Naive thymus-derived CD8-positive, alpha-beta T cell (primary cell): ENCODE results near the gene TREM1. TPM values are rescaled to one million over a fixed set of nuclear protein-coding genes. Genes with fewer than 3 reads are reported as not detected.
A peak's percentile ranks its signal among the peaks of the same experiment; 100 is the strongest.

Experiments
- ATAC-seq, 2 donors: fragments of 150-1000 bp; cut with Tn5 transposase in 1 of 2; sonication (Bioruptor Pico), chemical (Tn5 transposase) in 1 of 2; 1 replicate in 1 of 2; 2 replicates in 1 of 2; pipeline ENCODE4 v1.10.0; 2021; ENCODE audit warnings: mild to moderate bottlenecking in 2 of 2, moderate library complexity in 2 of 2
- POLR2A ChIA-PET: fragments of 350-600 bp; sonication (Branson Sonifier 250); formaldehyde crosslinking; loops from one replicate; lab custom pipeline; 2021; ENCODE audit warnings: antibody characterized with exemption; lab: Charles Lee
- DNase-seq, 10 donors: peaks; one replicate each; pipeline versions ENCODE4 v3.0.0 to v3.0.0-alpha.2; 2020 to 2022
- H3K27ac Mint-ChIP-seq, 10 donors: one replicate each; pipeline ENCODE4 v1.8.0; 2020 to 2022; ENCODE audit warnings: mild to moderate bottlenecking in 10 of 10, mixed read lengths in 10 of 10, moderate library complexity in 4 of 10, inconsistent platforms in 1 of 10
- H3K27me3 Mint-ChIP-seq, 5 donors: one replicate each; pipeline ENCODE4 v1.8.0; 2021 to 2022; ENCODE audit warnings: mixed read lengths in 5 of 5
- H3K36me3 Mint-ChIP-seq, 3 donors: one replicate each; pipeline ENCODE4 v1.8.0; 2020 to 2022; ENCODE audit warnings: mixed read lengths in 3 of 3, mild to moderate bottlenecking in 2 of 3, inconsistent platforms in 1 of 3
- H3K4me1 Mint-ChIP-seq, 4 donors: one replicate each; pipeline ENCODE4 v1.8.0; 2021 to 2022; ENCODE audit warnings: mixed read lengths in 4 of 4
- H3K4me3 Mint-ChIP-seq, 10 donors: one replicate each; pipeline ENCODE4 v1.8.0; 2020 to 2022; ENCODE audit warnings: mild to moderate bottlenecking in 10 of 10, mixed read lengths in 10 of 10, moderate library complexity in 6 of 10, inconsistent platforms in 1 of 10
- H3K9me3 Mint-ChIP-seq, 9 donors: one replicate each; pipeline ENCODE4 v1.8.0; 2020 to 2022; ENCODE audit warnings: mixed read lengths in 9 of 9, mild to moderate bottlenecking in 3 of 9, inconsistent platforms in 1 of 9, moderate library complexity in 1 of 9
- polyA plus RNA-seq, 3 donors: library from polyadenylated mRNA; unstranded; fragments of 300-500 nt; fragmentation: Illumina TruSeq; gene quantifications; one replicate each; pipeline ENCODE4 v1.2.3, GENCODE V29; 2021
- total RNA-seq, 8 experiments: library from RNA in 2 of 8; stranded (reverse) in 2 of 8; gene quantifications; one replicate each; pipeline ENCODE4 v1.2.3 and lab custom pipeline; 2021 to 2026

Gene TREM1
- total and polyA plus RNA-seq, 5 experiments from 2014 or later = 0.36 TPM; not detected in 4

DNA sequence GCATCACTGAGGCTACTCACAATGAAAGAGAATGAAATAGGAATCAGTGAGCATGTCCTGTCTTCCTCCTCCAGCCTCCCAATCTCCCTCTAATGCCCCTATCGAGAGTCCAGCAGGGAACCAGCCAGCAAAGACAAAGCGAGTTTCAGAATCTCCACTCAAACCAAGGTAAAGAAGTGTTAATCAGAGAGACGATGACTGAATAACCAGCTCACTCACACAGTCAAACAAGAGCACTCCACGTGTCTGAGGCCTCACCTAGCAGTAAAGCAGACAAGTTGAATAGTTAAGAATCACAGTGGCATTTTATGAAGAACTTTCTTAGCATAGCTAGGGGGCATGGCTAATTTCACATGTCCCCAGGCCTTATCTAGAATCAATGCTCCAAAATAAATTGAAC, 3.3 kb upstream of the TREM1 start:
- no peak for ATAC-seq
- POLR2A ChIA-PET = interaction anchor here (0.6 kb wide), 1 partner anchor 31 kb away, joined by 3 read pairs; no protein-coding TSS in a partner anchor
- peaks cover 5 to 15% (median 9%) of the 10 kb centered on the region in 4 donors for H3K4me1 Mint-ChIP-seq
- peaks cover 0 to 11% (median 3%) of the 10 kb centered on the region in 5 donors for H3K27me3 Mint-ChIP-seq
- DNase-seq = no peak
- no peaks in the 10 kb centered on the region for H3K9me3 Mint-ChIP-seq
- H3K4me3 Mint-ChIP-seq = no peak overlapping the region
- no peak overlapping the region for H3K27ac Mint-ChIP-seq
- H3K36me3 Mint-ChIP-seq = no peaks in the 10 kb centered on the region

DNA sequence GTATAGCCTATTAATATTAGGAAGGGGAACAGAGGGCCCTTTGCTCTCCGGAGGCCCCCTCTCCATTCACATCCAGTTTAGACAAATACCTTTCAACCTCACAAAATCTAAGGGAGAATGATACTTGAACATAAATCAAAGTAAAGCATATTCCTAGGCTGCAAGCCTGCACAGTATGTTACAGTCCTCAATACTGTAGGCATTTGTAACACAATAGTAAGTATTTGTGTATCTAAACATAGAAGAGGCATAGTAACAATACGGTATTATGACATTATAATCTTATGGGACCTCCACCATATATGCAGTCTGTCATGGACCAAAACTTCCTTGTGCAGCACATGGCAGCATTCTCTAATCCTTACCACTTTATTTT, 2.3 kb upstream of the TREM1 start:
- Mint-ChIP-seq H3K27ac (no peak overlapping the region), H3K9me3 (no peaks in the 10 kb centered on the region)

DNA sequence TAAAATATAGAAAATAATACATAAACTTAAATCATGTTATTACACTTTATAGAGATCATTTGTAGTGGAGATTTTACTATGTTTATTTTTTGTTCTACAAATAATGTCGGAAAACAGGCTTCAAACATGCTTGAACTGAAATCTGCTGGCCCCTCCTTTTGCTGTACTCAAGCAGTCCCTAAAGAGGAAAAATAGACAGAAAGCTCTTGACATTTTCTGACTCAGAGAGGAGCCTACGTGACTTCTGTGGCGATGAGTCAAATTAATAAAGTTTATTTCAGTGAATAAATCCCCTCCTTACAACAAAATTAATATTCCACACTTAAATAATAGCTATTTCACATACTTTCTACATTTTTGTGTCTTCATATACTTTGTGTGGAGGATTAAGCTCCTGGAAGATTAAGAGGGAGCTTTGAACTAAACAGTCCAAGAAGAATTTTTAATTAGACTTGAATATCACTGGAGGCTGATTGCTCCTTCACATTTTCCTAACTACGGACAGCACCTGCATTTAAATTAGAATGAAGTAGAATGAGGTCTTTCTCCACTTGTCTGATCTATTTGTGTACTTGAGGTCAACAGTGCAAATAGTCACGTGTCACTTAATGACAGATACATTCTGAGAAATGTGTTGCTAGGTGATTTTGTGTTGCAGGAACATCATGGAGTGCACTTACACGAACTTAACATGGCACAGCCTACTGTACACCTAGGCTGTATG, 1.7 kb upstream of the TREM1 start:
- Mint-ChIP-seq H3K27me3 (peaks cover 0 to 11% (median 3%) of the 10 kb centered on the region in 5 donors), H3K4me1 (peaks cover 0 to 12% (median 7%) of the 10 kb centered on the region in 4 donors), H3K9me3 (no peaks in the 10 kb centered on the region), H3K4me3 (no peak overlapping the region), H3K27ac (no peak overlapping the region), H3K36me3 (peaks cover 0 to under 1% (median 0%) of the 10 kb centered on the region in 3 donors)
- ATAC-seq = no peak
- no peak for DNase-seq
- POLR2A ChIA-PET = interaction anchor here (1.1 to 1.2 kb wide), 2 partner anchors 21 to 46 kb away, joined by 3 to 4 read pairs; no protein-coding TSS in a partner anchor

More for the DNA sequence above, 2.3 kb upstream of the TREM1 start:
- POLR2A ChIA-PET = interaction anchor here (1.2 kb wide), 1 partner anchor 21 kb away, joined by 4 read pairs; no protein-coding TSS in a partner anchor
- Mint-ChIP-seq H3K36me3 (no peaks in the 10 kb centered on the region), H3K27me3 (peaks cover 0 to 11% (median 3%) of the 10 kb centered on the region in 5 donors), H3K4me1 (peaks cover 2 to 11% (median 7%) of the 10 kb centered on the region in 4 donors), H3K4me3 (no peak overlapping the region)
- ATAC-seq (no peak), DNase-seq (no peak)

DNA sequence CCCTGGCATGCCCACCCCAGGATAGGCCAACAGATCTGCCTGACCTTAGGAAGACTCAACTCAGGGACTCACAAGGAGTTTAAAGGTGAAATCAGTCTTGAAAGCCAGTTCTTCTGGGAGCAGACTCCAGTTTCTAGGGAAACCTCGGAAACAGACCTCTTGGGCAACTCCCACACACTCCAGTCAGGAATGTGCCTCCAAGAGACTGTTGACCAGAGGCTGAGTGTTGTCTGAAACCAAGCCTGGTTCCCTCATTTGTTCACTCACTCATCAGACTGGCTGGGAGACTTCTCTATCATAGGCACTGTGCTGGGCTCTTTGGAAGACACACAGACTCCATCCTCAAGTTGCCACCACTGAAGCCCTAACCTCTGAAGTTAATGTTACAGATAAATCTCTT, 1.8 kb downstream of the TREM1 start:
- Mint-ChIP-seq H3K36me3 (peaks cover 0 to 6% (median 0%) of the 10 kb centered on the region in 3 donors), H3K4me1 (peaks cover 0 to 12% (median 9%) of the 10 kb centered on the region in 4 donors), H3K27ac (peak overlapping the region in 1 of 10 donors; percentile 21), H3K9me3 (peaks cover 0 to 3% (median 0%) of the 10 kb centered on the region in 9 donors), H3K4me3 (no peak overlapping the region), H3K27me3 (peaks cover 2 to 11% (median 5%) of the 10 kb centered on the region in 5 donors)
- DNase-seq = no peak
- POLR2A ChIA-PET = no interaction called here
- ATAC-seq = no peak

DNA sequence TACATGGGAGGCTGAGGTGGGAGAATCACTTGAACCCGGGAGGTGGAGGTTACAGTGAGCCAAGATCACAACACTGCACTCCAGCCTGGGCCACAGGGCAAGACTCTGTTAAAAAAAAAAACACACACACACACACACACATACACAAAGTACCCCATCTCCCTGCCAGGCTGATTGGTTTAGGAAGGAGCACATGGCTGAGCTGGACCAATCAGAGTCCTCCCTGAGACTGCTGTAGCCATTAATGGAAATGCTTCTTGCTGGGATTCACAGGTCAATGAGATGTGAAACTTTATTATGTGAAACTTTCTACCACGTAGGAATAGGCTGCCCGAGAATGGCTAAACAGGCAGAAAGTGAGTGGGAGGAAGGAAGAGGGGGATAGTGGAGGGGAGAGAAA, 2.9 kb downstream of the TREM1 start:
- peaks cover 0 to 3% (median 0%) of the 10 kb centered on the region in 9 donors for H3K9me3 Mint-ChIP-seq
- peaks cover 2 to 11% (median 5%) of the 10 kb centered on the region in 5 donors for H3K27me3 Mint-ChIP-seq
- no peak overlapping the region for H3K27ac Mint-ChIP-seq
- H3K36me3 Mint-ChIP-seq = peaks cover 0 to 6% (median 0%) of the 10 kb centered on the region in 3 donors
- no peak for ATAC-seq
- peaks cover 8 to 21% (median 16%) of the 10 kb centered on the region in 4 donors for H3K4me1 Mint-ChIP-seq
- DNase-seq = no peak
- POLR2A ChIA-PET = no interaction called here
- H3K4me3 Mint-ChIP-seq = no peak overlapping the region

DNA sequence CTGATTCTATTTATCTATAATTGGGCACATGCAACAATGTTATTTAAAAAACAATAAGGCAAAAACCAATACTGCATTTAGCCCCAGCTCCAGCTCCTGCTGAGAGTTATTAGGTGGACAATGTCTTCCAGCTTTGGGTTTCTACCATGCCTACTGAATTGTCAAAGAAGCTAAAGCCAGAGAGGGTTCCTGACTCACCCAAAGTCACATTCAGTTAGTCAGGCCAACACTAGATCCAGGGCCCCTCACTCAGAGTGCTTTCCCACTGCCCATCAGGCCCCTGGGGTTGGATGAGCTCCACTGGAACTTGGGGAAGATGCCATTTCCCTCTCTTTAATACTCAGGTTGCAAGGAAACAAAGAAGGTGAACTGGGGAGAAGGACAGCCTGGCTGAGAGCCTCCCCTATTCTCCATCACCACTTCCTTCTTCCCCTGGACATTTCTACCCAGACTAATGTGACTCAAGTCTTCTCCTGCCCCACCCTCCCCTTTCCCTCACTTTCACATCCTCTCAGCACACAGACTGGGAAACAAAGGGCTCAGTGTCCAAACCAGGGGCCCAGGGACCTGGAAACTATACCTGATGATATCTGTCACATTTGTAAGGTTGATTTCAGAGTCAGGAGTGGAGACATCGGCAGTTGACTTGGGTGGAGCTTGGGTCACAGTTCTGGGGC, 6.0 kb downstream of the TREM1 start:
- peaks cover 8 to 16% (median 11%) of the 10 kb centered on the region in 4 donors for H3K4me1 Mint-ChIP-seq
- POLR2A ChIA-PET = no interaction called here
- H3K36me3 Mint-ChIP-seq = peaks cover 0 to 6% (median 0%) of the 10 kb centered on the region in 3 donors
- peaks cover 0 to 3% (median 0%) of the 10 kb centered on the region in 9 donors for H3K9me3 Mint-ChIP-seq
- no peak overlapping the region for H3K27ac Mint-ChIP-seq
- DNase-seq (no peak), ATAC-seq (no peak)
- H3K27me3 Mint-ChIP-seq = peaks cover 0 to 5% (median 2%) of the 10 kb centered on the region in 5 donors
- no peak overlapping the region for H3K4me3 Mint-ChIP-seq

DNA sequence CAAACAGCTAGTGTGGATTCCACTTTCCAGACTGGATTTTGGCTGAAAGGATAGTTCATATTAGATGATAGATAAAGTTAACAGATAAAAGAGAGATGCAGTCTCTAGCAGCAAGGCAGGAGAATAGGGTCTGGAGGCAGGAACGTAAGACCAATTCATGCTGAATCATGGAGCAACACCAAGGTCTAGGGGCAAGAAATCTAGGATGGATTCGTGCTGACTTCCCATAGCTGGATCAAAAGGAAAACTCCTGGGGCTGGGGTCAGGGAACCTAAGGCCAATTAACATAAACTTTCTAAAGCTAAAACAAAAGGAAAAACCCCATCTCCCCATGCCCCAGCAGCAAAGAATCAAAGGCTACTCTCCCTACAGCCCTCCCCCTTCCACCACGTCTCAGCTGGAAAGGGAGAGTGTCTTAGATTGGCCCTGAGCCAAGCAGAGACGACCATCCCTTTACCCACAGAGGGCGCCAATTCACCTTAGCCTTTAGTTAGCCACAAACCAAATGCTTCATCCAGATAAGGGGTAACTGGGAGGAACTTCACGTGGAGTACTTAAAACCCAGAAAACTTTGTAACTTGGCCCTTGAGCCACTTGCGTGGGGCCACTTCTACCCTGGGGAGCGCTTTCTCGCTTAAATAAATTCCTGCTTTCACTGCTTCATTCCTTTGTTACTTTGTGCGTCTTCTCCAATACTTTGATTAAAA, 7.6 kb downstream of the TREM1 start:
- Mint-ChIP-seq H3K27me3 (peaks cover 0 to 4% (median 2%) of the 10 kb centered on the region in 5 donors), H3K36me3 (peaks cover 0 to 6% (median 0%) of the 10 kb centered on the region in 3 donors), H3K27ac (peak overlapping the region in 1 of 10 donors; percentile 12), H3K9me3 (peaks cover 0 to 3% (median 0%) of the 10 kb centered on the region in 9 donors), H3K4me1 (peaks cover 7 to 16% (median 11%) of the 10 kb centered on the region in 4 donors), H3K4me3 (peak overlapping the region in 1 of 10 donors; percentile 36)
- POLR2A ChIA-PET = interaction anchor here (0.7 kb wide), 1 partner anchor 178 kb away, joined by 4 read pairs; no protein-coding TSS in a partner anchor
- ATAC-seq = peak; percentile 81 to 91
- DNase-seq = peak; percentile 18 to 82 (median 65)

DNA sequence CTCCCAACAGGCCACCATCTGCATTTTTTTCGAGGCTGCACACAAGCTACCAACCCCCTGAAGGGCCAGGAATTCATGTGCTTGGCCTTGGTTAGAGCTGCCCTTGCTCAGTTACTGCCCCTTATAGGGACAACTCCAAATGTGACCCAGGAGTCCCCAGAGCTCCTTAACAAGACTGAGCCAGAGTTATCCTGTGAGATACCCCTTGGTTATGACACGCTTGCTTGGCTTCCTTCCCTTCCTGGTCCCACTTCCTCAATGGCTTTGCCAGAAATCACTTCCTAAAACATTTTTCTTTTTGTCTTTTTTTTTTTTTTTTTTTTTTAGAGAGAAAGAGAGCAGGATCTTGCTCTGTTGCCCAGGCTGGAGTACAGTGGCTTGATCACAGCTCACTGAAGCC, 8.9 kb downstream of the TREM1 start:
- no peaks in the 10 kb centered on the region for H3K36me3 Mint-ChIP-seq
- H3K27ac Mint-ChIP-seq = peak overlapping the region in 2 of 10 donors; percentile 34 to 53
- peaks cover 6 to 20% (median 9%) of the 10 kb centered on the region in 4 donors for H3K4me1 Mint-ChIP-seq
- no peaks in the 10 kb centered on the region for H3K27me3 Mint-ChIP-seq
- POLR2A ChIA-PET = no interaction called here
- peak overlapping the region in 1 of 10 donors; percentile 63 for H3K4me3 Mint-ChIP-seq
- ATAC-seq = no peak
- DNase-seq = no peak
- H3K9me3 Mint-ChIP-seq = no peaks in the 10 kb centered on the region

DNA sequence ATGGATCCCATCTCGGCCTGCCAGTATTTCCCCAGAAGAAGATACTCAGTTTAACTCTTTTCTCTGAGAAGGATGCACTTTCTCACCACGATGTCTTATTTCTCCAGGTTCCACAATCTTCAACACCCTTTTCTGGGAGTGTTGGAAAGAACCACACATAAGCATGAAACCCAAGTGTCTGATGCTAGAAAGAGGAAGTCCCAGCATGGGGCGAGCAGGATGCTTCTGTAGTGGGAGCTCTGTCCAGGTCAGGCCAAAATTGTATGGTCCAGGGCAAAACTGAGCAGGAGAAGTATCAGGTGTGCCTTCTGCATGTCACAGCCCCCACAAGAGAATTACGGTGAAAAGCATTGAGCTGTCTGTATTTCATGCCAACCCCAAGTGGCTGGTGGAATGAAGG, 11.0 kb downstream of the TREM1 start:
- Mint-ChIP-seq H3K36me3 (no peaks in the 10 kb centered on the region), H3K27me3 (no peaks in the 10 kb centered on the region), H3K4me1 (peaks cover 18 to 37% (median 21%) of the 10 kb centered on the region in 4 donors), H3K9me3 (no peaks in the 10 kb centered on the region), H3K27ac (peak overlapping the region in 1 of 10 donors; percentile 22), H3K4me3 (no peak overlapping the region)
- ATAC-seq (no peak), DNase-seq (no peak)
- POLR2A ChIA-PET = no interaction called here

DNA sequence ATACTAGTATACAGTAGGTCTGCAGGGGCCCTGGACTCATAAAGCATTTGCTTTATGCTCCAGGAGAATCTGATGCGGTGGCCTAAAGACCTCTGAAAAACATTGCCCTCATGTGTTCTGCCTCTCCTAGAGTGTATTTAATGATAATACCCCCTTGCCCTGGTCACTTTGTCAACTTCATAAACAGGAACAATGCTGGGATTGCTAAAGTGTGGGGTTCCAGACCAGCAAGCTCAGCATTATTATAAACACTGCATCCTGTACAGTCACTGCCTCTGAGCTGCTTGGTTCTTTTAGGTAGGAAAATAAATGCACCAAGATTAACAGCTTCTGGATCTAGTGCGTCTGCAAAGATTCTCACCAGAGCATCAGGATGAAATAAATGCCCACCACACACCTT, 12.2 kb downstream of the TREM1 start:
- Mint-ChIP-seq H3K27ac (peak overlapping the region in 1 of 10 donors; percentile 26), H3K27me3 (no peaks in the 10 kb centered on the region), H3K4me3 (no peak overlapping the region), H3K36me3 (no peaks in the 10 kb centered on the region), H3K4me1 (peaks cover 17 to 36% (median 19%) of the 10 kb centered on the region in 4 donors), H3K9me3 (no peaks in the 10 kb centered on the region)
- DNase-seq = no peak
- ATAC-seq = no peak
- POLR2A ChIA-PET = no interaction called here

DNA sequence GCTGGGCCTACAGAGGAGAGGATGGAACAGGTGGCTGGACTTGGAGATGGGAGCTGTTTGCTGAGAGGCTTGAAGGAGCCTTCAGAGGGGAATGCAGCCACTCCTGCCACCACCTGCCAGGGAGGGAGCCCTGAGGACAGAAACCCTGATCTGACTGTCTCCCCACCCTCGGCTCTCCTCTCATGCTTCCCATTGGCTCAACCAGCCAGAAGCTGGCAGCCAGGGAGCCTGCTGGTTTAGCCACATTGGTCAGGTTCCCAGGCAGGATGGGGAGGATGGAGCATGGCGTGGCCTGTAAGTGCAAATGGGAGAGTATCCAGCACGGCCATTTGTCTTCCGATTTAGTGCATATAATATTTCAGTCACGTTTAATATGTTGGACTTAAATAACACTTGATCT, 12.8 kb downstream of the TREM1 start:
- no peaks in the 10 kb centered on the region for H3K9me3 Mint-ChIP-seq
- no peaks in the 10 kb centered on the region for H3K27me3 Mint-ChIP-seq
- no peak for ATAC-seq
- POLR2A ChIA-PET = no interaction called here
- H3K27ac Mint-ChIP-seq = no peak overlapping the region
- no peak for DNase-seq
- H3K4me3 Mint-ChIP-seq = no peak overlapping the region
- H3K4me1 Mint-ChIP-seq = peaks cover 13 to 30% (median 14%) of the 10 kb centered on the region in 4 donors
- no peaks in the 10 kb centered on the region for H3K36me3 Mint-ChIP-seq

DNA sequence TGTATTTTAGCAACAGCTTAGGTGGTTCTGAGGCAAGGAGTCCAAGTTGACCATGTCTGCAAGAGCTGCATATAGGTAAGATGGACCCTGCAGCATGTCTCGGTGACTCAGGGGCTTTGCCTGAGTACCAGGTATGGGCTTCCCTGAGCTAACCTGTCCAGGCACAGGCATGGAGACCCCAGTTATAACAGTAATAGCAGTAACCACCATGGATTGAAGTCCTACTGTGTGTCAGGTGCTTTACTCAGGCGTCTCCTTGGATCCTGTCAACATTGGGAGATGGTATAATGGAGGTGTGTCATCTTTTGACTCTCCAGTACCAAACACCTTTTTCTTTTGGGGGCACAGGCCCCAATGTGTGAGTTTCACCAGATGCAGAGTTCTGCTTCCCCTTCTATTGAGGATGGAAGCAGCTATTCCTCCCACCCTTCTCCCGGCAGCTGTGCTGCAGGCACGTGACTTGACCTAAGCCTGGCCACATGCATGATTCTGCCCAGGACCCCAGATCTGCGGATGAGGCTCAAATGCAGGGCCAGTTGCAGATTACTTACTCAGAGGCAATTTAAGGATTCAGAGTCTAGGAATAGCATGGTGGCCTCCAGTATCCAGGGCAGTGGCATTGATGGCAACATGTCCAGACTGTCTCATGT, 13.8 kb downstream of the TREM1 start:
- H3K27ac Mint-ChIP-seq = peak overlapping the region in 2 of 10 donors; percentile 12 to 19
- ATAC-seq (no peak), DNase-seq (no peak)
- H3K27me3 Mint-ChIP-seq = no peaks in the 10 kb centered on the region
- H3K4me1 Mint-ChIP-seq = peaks cover 11 to 28% (median 13%) of the 10 kb centered on the region in 4 donors
- no peaks in the 10 kb centered on the region for H3K9me3 Mint-ChIP-seq
- H3K36me3 Mint-ChIP-seq = no peaks in the 10 kb centered on the region
- POLR2A ChIA-PET = no interaction called here
- H3K4me3 Mint-ChIP-seq = no peak overlapping the region
